Hepatocyte (in vitro differentiated cells): Measurements from ENCODE around the gene PLCH2. TPM values are rescaled to one million over a fixed set of nuclear protein-coding genes. Genes with fewer than 3 reads are reported as not detected.

Experiments
- DNase-seq: peaks from one replicate; pipeline ENCODE4 v3.0.0-alpha.2; 2016; ENCODE audit warnings: low spot score
- H2AFZ ChIP-seq: fragments of 200-600 bp; sonication (generic); 2 replicates; pipeline ENCODE4 v1.6.0; 2016; ENCODE audit warnings: antibody characterized with exemption, mild to moderate bottlenecking
- H3K27ac ChIP-seq: fragments of 200-600 bp; sonication (generic); 2 replicates; pipeline ENCODE4 v1.5.1; 2016; ENCODE audit warnings: mild to moderate bottlenecking
- H3K27me3 ChIP-seq: fragments of 200-600 bp; sonication (generic); 2 replicates; pipeline ENCODE4 v1.6.1; 2016
- H3K36me3 ChIP-seq: fragments of 200-600 bp; sonication (generic); replicated peaks from 2 replicates; pipeline ENCODE4 v1.5.1; 2016; ENCODE audit warnings: low read depth; ENCODE audit not compliant: insufficient read depth
- H3K4me1 ChIP-seq: fragments of 200-600 bp; sonication (generic); 2 replicates; pipeline ENCODE4 v1.5.1; 2016; ENCODE audit warnings: mild to moderate bottlenecking, moderate library complexity; ENCODE audit not compliant: insufficient read depth
- H3K4me2 ChIP-seq: fragments of 200-600 bp; sonication (generic); 2 replicates; pipeline ENCODE4 v1.6.0; 2016
- H3K4me3 ChIP-seq: fragments of 200-600 bp; sonication (generic); 2 replicates; pipeline ENCODE4 v1.5.1; 2016; ENCODE audit warnings: mild to moderate bottlenecking
- H3K79me2 ChIP-seq: fragments of 200-600 bp; sonication (generic); 2 replicates; pipeline ENCODE4 v1.6.0; 2017; ENCODE audit warnings: mild to moderate bottlenecking
- H3K9me2 ChIP-seq: fragments of 200-600 bp; sonication (generic); replicated peaks from 2 replicates; pipeline ENCODE4 v1.6.0; 2017; ENCODE audit warnings: mild to moderate bottlenecking; ENCODE audit not compliant: insufficient read depth
- H3K9me3 ChIP-seq: fragments of 200-600 bp; sonication (generic); 2 replicates; pipeline ENCODE4 v1.5.1; 2016; ENCODE audit warnings: low read depth, mild to moderate bottlenecking
- H4K20me1 ChIP-seq: fragments of 200-600 bp; sonication (generic); 2 replicates; pipeline ENCODE4 v1.6.0; 2016; ENCODE audit warnings: mild to moderate bottlenecking; ENCODE audit not compliant: insufficient read depth, poor library complexity, severe bottlenecking
- CTCF ChIP-seq: fragments of 200-600 bp; sonication (generic); IDR thresholded peaks from 2 replicates; pipeline ENCODE4 v1.5.1; 2016; ENCODE audit warnings: antibody characterized with exemption, mild to moderate bottlenecking; ENCODE audit not compliant: poor library complexity
- EZH2 ChIP-seq: fragments of 200-600 bp; sonication (generic); IDR thresholded peaks from 2 replicates; pipeline ENCODE4 v1.6.1; 2016; ENCODE audit warnings: antibody characterized with exemption, mild to moderate bottlenecking, borderline replicate concordance
- EZH2phosphoT487 ChIP-seq: fragments of 200-600 bp; sonication (generic); IDR thresholded peaks from one replicate; pipeline ENCODE4 v1.6.1; 2018; ENCODE audit warnings: antibody characterized with exemption, mild to moderate bottlenecking, low read depth, moderate library complexity; ENCODE audit not compliant: unreplicated experiment, severe bottlenecking
- WGBS: methylation state at CpG from one replicate; pipeline ENCODE4 v1.1.6; 2016; ENCODE audit warnings: low lambda C conversion rate; ENCODE audit errors: missing lambda C conversion rate; 5-methylcytosine and 5-hydroxymethylcytosine counted together
- polyA plus RNA-seq: library from polyadenylated mRNA; unstranded; fragments of >200 nt; fragmentation: Nextera tagmentation; extraction: Ambion mirVana; gene quantifications from 2 replicates; pipeline ENCODE4 v1.2.1, GENCODE V29; 2016
- total RNA-seq: library from RNA; depleted of rRNA; stranded (reverse); fragments of >200 nt; gene quantifications from 2 replicates; pipeline ENCODE4 v1.2.3, GENCODE V29; 2014

Gene PLCH2
- total and polyA plus RNA-seq, 2 experiments from 2014 or later = 1.3 to 3.4 TPM

DNA sequence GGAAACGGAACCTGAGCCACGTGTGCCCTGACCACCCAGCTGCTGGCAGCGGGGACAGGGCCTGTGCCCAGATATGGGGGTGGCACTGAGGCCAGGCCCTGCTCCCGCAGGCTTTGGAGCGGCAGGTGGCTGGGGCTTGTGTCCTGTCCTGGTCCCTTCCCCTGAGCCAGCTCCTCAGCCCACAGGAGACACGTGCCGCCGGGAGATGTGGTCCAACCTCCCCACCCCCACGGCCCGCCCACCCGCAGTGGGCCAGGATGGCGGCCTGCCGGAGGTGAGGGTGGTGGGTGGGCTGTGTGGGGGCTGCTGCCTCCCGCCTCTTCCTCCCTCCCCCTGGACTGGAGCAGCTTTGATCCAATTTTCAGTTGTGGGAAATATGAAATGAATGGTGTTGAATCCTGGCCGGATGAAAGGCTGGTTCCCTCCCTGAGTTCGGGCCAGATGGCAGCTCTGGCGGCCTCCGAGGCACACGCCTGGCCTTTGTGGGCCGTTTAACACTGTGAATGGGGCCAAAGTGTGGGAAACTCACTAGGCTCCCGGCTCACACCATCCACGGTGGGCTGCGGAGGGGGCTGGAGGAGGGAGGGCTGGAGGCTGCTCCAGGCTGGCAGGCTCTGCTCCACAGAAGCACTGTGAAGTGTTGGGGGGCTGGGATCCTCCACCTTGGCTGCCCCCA is 56.5 kb downstream of the PLCH2 start:
- Histone ChIP-seq H3K36me3 (no peaks in the 10 kb centered on the region), H3K4me1 (peaks cover 21% of the 10 kb centered on the region), H3K79me2 (no peaks in the 10 kb centered on the region), H4K20me1 (no peaks in the 10 kb centered on the region), H3K9me3 (no peaks in the 10 kb centered on the region), H3K4me2 (no peak overlapping the region), H3K27ac (no peak overlapping the region), H3K27me3 (peaks cover 43% of the 10 kb centered on the region), H2AFZ (no peak overlapping the region), H3K9me2 (no peaks in the 10 kb centered on the region), H3K4me3 (no peak overlapping the region)
- TF ChIP-seq CTCF (no peak), EZH2phosphoT487 (no peak), EZH2 (no peak)
- WGBS = 82% methylated on average over 14 of the region's 23 CpGs
- DNase-seq = no peak

GRCh38 chr1:2533365-2533764 is 57.3 kb downstream of the PLCH2 start:
- Histone ChIP-seq H3K9me3 (no peaks in the 10 kb centered on the region), H3K4me1 (peaks cover 21% of the 10 kb centered on the region), H3K36me3 (no peaks in the 10 kb centered on the region), H3K4me2 (no peak overlapping the region), H3K4me3 (no peak overlapping the region), H3K79me2 (no peaks in the 10 kb centered on the region), H4K20me1 (no peaks in the 10 kb centered on the region), H2AFZ (no peak overlapping the region), H3K27ac (no peak overlapping the region), H3K27me3 (peaks cover 39% of the 10 kb centered on the region), H3K9me2 (no peaks in the 10 kb centered on the region)
- TF ChIP-seq EZH2phosphoT487 (no peak), CTCF (no peak), EZH2 (no peak)
- no peak for DNase-seq
- 67% methylated on average over 11 of the region's 11 CpGs for WGBS

DNA sequence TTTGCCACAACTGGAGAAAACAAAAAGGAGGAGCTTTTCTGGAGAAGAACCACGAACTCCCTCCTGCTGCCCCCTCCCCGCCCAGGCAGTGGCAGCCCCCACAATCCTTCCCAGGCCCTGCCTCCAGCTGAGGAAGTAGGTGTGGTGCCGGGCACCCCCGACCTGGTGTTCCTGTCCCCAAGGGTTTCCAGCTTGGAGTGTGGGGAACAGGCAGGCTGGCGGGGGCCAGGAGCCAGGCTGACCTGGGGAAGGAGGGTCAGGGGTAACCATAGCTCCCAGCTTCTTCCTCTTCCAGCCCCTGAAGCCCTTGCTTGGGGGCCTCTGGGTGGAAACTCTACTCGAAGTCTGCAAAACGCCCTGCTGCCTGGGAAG is 58.2 kb downstream of the PLCH2 start:
- Histone ChIP-seq H3K4me1 (peaks cover 16% of the 10 kb centered on the region), H3K27me3 (peaks cover 30% of the 10 kb centered on the region)
- WGBS = 53% methylated on average over 6 of the region's 7 CpGs

More for the DNA sequence above, 58.2 kb downstream of the PLCH2 start:
- TF ChIP-seq EZH2 (no peak), EZH2phosphoT487 (no peak), CTCF (no peak)
- no peak overlapping the region for H3K27ac ChIP-seq
- no peak overlapping the region for H3K4me3 ChIP-seq
- H3K4me2 ChIP-seq = no peak overlapping the region
- H2AFZ ChIP-seq = no peak overlapping the region
- H3K9me3 ChIP-seq = no peaks in the 10 kb centered on the region
- H3K36me3 ChIP-seq = no peaks in the 10 kb centered on the region
- no peaks in the 10 kb centered on the region for H4K20me1 ChIP-seq
- no peaks in the 10 kb centered on the region for H3K9me2 ChIP-seq
- no peak for DNase-seq
- H3K79me2 ChIP-seq = no peaks in the 10 kb centered on the region
